Pancreas (tissue), 10 donors: ENCODE results near the gene CYP26B1. TPM values are rescaled to one million over a fixed set of nuclear protein-coding genes. Genes with fewer than 3 reads are reported as not detected.
"Not testable (repeated sequence)": the region's sequence is repeated elsewhere in the genome, so short reads cannot be mapped to it uniquely, and the experiment has no call there.

ENCODE experiments used
- ATAC-seq, 4 donors: fragments of 200-7000 bp; cut with Tn5 transposase; one replicate each; pipeline versions ENCODE4 v1.8.0 to v1.9.1; 2020; ENCODE audit warnings: mild to moderate bottlenecking in 4 of 4, moderate library complexity in 4 of 4
- DNase-seq, 6 donors: peaks; one replicate each; pipeline ENCODE4 v3.0.0-alpha.2; 2020
- FAIRE-seq: peaks from 2 replicates; lab custom pipeline; 2012; peaks lifted over from hg19 to GRCh38; lab: Jason Lieb, UNC
- H3K27ac ChIP-seq, 4 donors: fragments of 200-600 bp; sonication (generic); 1 replicate in 3 of 4; 2 replicates in 1 of 4; pipeline versions ENCODE4 v1.5.0 to v1.8.0; 2020
- H3K27me3 ChIP-seq, 4 donors: fragments of 200-600 bp; one replicate each; pipeline ENCODE4 v1.8.0; 2021
- H3K36me3 ChIP-seq, 3 donors: fragments of 200-600 bp; sonication (generic) in 1 of 3; one replicate each; pipeline versions ENCODE4 v1.5.0 to v1.8.0; 2020 to 2021
- H3K4me1 ChIP-seq, 3 donors: fragments of 200-600 bp; one replicate each; pipeline ENCODE4 v1.8.0; 2021
- H3K4me3 ChIP-seq, 4 donors: fragments of 200-600 bp; sonication (generic) in 2 of 4; one replicate each; pipeline versions ENCODE4 v1.5.0 to v1.8.0; 2020 to 2021
- H3K9me3 ChIP-seq, 4 donors: fragments of 200-600 bp; one replicate each; pipeline ENCODE4 v1.8.0; 2021
- CTCF ChIP-seq, 4 donors: fragments of 200-600 bp; sonication (generic) in 3 of 4; IDR thresholded peaks; one replicate each; pipeline versions ENCODE4 v1.5.0 to v1.8.0; 2021; ENCODE audit warnings: antibody characterized with exemption in 4 of 4
- WGBS, 2 donors: extraction: QIAGEN DNeasy Blood & Tissue Kit; methylation state at CpG; one replicate each; pipeline ENCODE4 v1.1.7; 2013; 5-methylcytosine and 5-hydroxymethylcytosine counted together
- intact Hi-C, 3 donors: fragments of 100-400 bp; cut with DNase I; formaldehyde crosslinking; loops; one replicate each; pipeline versions ENCODE4 v1.11.1 to v1.14.2; 2022
- polyA plus RNA-seq, 2 donors: library from polyadenylated mRNA; stranded (reverse); fragments of 200-250 nt; gene quantifications; one replicate each; pipeline ENCODE4 v1.2.3, GENCODE V29; 2013
- total RNA-seq, 6 donors: library from RNA; stranded (reverse); fragmentation: NEBNext Ultra II Directional in 4 of 6; extraction: Animal tissue kit (Norgen Biotek cat#: 25700) in 4 of 6; gene quantifications; one replicate each; pipeline versions ENCODE4 v1.2.1 to v1.2.4, GENCODE V29; 2021 to 2023
- donor health status: healthy with polysubstance abuse.
- donor health status: DM: no; HTN: no; CAD: no; lungs with moderate emphysema.
- donor health status: DM: no; HTN: no; CAD: no.
- donor health status: control.
- donor health status: control.
- donor health status: Bipolar disorder and iron deficiency.
- donor health status: DM: yes; HTN: yes; CAD: no.
- donor health status: DM: no; HTN: no; CAD: no.
- donor health status: DM: no; HTN: no; CAD: no.
- donor health status: DM: yes; HTN: yes; CAD: no.

The CYP26B1 gene
- total and polyA plus RNA-seq, 8 donors = 0.16 to 1.3 (median 0.46) TPM

GRCh38 chr2:72089537-72089936, 58.1 kb downstream of the CYP26B1 start:
- FAIRE-seq = no peak
- Histone ChIP-seq H3K27ac (no peak overlapping the region), H3K9me3 (no peaks in the 10 kb centered on the region), H3K36me3 (no peaks in the 10 kb centered on the region), H3K27me3 (no peaks in the 10 kb centered on the region), H3K4me3 (no peak overlapping the region), H3K4me1 (no peaks in the 10 kb centered on the region)
- 75 to 84% methylated on average over 13 of the region's 13 CpGs for WGBS, 2 donors
- intact Hi-C loops = no loop called here
- ATAC-seq = no peak
- no peak for DNase-seq
- TF ChIP-seq CTCF (IDR thresholded peaks at IDR 0.05) = no peak

DNA sequence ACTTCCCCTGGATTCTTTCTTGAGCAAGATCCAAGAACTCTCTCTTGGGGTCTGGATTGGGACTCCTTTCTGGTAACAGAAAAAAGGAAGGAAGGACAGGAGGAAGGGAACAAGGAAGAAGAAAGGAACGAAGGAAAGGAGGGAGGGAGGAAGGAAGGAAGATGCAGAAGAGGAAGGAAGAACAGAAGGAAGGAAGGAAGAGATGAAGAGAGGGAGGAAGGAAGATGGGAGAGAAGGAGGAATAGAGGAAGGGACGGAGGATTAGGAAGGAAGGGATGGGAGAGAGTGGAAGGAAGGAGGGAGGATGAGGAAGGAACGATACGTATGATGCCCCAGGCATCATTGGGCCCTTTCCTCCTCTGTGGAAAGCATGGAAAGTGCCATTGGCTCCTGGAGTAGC, 58.6 kb downstream of the CYP26B1 start:
- DNase-seq (no peak), FAIRE-seq (no peak), ATAC-seq (no peak)
- Histone ChIP-seq H3K27me3 (no peaks in the 10 kb centered on the region), H3K9me3 (no peaks in the 10 kb centered on the region), H3K36me3 (no peaks in the 10 kb centered on the region), H3K27ac (no peak overlapping the region), H3K4me3 (no peak overlapping the region), H3K4me1 (no peaks in the 10 kb centered on the region)
- 78 to 80% methylated on average over 4 of the region's 4 CpGs for WGBS, 2 donors
- intact Hi-C loops = no loop called here
- no peak for TF ChIP-seq CTCF (IDR thresholded peaks at IDR 0.05)

DNA sequence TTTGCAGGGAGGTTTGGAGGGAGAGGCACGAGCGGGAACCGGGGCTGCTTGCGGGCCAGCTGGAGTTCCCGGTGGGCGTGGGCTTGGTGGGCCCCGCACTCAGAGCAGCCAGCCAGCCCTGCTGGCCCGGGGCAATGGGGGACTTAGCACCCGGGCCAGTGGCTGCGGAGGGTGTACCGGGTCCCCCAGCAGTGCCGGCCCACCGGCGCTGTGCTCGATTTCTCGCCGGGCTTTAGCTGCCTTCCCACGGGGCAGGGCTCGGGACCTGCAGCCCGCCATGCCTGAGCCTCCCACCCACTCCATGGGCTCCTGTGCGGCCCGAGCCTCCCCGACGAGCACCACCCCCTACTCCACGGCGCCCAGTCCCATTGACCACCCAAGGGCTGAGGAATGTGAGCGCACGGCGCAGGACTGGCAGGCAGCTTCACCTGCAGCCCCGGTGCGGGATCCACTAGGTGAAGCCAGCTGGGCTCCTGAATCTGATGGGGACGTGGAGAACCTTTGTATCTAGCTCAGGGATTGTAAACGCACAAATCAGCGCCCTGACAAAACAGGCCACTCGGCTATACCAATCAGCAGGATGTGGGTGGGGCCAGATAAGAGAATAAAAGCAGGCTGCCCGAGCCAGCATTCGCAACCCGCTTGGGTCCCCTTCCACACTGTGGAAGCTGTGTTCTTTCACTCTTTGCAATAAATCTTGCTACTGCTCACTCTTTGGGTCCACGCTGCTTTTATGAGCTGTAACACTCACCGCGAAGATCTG, 60.6 kb downstream of the CYP26B1 start:
- 84 to 89% methylated on average over 24 to 41 of the region's 41 CpGs for WGBS, 2 donors
- FAIRE-seq = not testable (repeated sequence)

GRCh38 chr2:72085513-72085912, 62.1 kb downstream of the CYP26B1 start:
- Histone ChIP-seq H3K4me1 (no peaks in the 10 kb centered on the region), H3K9me3 (no peaks in the 10 kb centered on the region), H3K4me3 (no peak overlapping the region), H3K27me3 (no peaks in the 10 kb centered on the region), H3K36me3 (no peaks in the 10 kb centered on the region), H3K27ac (no peak overlapping the region)
- FAIRE-seq (no peak), DNase-seq (no peak), ATAC-seq (no peak)
- no peak for TF ChIP-seq CTCF (IDR thresholded peaks at IDR 0.05)
- 74 to 76% methylated on average over 2 of the region's 2 CpGs for WGBS, 2 donors
- intact Hi-C loops = no loop called here

More for the DNA sequence above, 60.6 kb downstream of the CYP26B1 start:
- H3K36me3 ChIP-seq, DNase-seq, ATAC-seq, H3K9me3 ChIP-seq, H3K4me3 ChIP-seq, H3K27ac ChIP-seq, H3K4me1 ChIP-seq, intact Hi-C loops, H3K27me3 ChIP-seq: not testable (repeated sequence)

DNA sequence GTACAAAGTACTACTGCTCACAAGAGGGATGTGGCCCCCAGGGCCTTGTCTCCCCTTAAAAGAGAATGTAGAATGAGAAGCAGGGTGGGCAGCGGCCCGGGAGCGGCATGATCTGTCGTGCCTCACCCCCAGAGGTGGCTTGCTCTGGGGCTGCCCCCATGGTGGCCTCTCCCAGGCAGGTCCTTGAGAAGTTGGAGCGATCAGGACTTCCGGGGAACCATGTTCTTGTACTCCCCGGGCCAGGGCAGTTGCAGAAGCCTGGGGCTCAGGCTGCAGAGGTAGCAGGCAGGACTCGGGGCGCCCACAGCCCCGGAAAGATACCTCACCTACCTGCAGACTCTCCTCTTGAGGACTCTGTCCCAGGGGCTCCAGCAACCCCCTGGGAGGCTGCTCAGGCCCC, 62.6 kb downstream of the CYP26B1 start:
- Histone ChIP-seq H3K27ac (no peak overlapping the region), H3K27me3 (no peaks in the 10 kb centered on the region), H3K36me3 (no peaks in the 10 kb centered on the region), H3K4me1 (no peaks in the 10 kb centered on the region), H3K4me3 (no peak overlapping the region), H3K9me3 (no peaks in the 10 kb centered on the region)
- DNase-seq (no peak), ATAC-seq (no peak), FAIRE-seq (no peak)
- intact Hi-C loops = no loop called here
- TF ChIP-seq CTCF (IDR thresholded peaks at IDR 0.05) = no peak
- 87 to 92% methylated on average over 10 of the region's 10 CpGs for WGBS, 2 donors
